GM21360 (cell line): ENCODE results near the gene ARPC2.

Experiments used
- ATAC-seq: cut with Tn5 transposase; IDR thresholded peaks from one replicate; pipeline ENCODE4 v1.9.1; 2021; ENCODE audit warnings: mild to moderate bottlenecking, moderate library complexity; ENCODE audit not compliant: unreplicated experiment

The ARPC2 gene

GRCh38 chr2:218216336-218216673 lies 684 bp upstream of the ARPC2 start:
- ATAC-seq = no peak

GRCh38 chr2:218217360-218218267 lies 625 bp downstream of the ARPC2 start:
- ATAC-seq = peak; percentile 46

- ATAC-seq = peak; percentile 28
Measured at GRCh38 chr2:218218268-218219185, 1.5 kb downstream of the ARPC2 start.

GRCh38 chr2:218219934-218220333 lies 2.9 kb downstream of the ARPC2 start:
- no peak for ATAC-seq

GRCh38 chr2:218221000-218221399 lies 4.0 kb downstream of the ARPC2 start:
- ATAC-seq = no peak

GRCh38 chr2:218223046-218223445 lies 6.1 kb downstream of the ARPC2 start:
- ATAC-seq = no peak

GRCh38 chr2:218224186-218224585 lies 7.2 kb downstream of the ARPC2 start:
- no peak for ATAC-seq

GRCh38 chr2:218226903-218227302 lies 9.9 kb downstream of the ARPC2 start:
- ATAC-seq = no peak

- ATAC-seq = no peak
Measured at GRCh38 chr2:218228366-218229090, 11.5 kb downstream of the ARPC2 start.

GRCh38 chr2:218229239-218229638 lies 12.2 kb downstream of the ARPC2 start:
- peak; percentile 89 for ATAC-seq

GRCh38 chr2:218229851-218230250 lies 12.9 kb downstream of the ARPC2 start:
- no peak for ATAC-seq

- ATAC-seq = no peak
Measured at GRCh38 chr2:218230882-218231281, 13.9 kb downstream of the ARPC2 start.

GRCh38 chr2:218233543-218233942 lies 16.6 kb downstream of the ARPC2 start:
- ATAC-seq = no peak

GRCh38 chr2:218234521-218234920 lies 17.5 kb downstream of the ARPC2 start:
- ATAC-seq = no peak

- no peak for ATAC-seq
Measured at GRCh38 chr2:218235017-218235416, 18.0 kb downstream of the ARPC2 start.

GRCh38 chr2:218236829-218237228 lies 19.8 kb downstream of the ARPC2 start:
- ATAC-seq = no peak

- ATAC-seq = no peak
Measured at GRCh38 chr2:218238887-218239286, 21.9 kb downstream of the ARPC2 start.

- ATAC-seq = no peak
Measured at GRCh38 chr2:218244204-218244603, 27.2 kb downstream of the ARPC2 start.

GRCh38 chr2:218244665-218245064 lies 27.7 kb downstream of the ARPC2 start:
- no peak for ATAC-seq

GRCh38 chr2:218245214-218245613 lies 28.2 kb downstream of the ARPC2 start:
- ATAC-seq = no peak

GRCh38 chr2:218249691-218250090 lies 32.7 kb downstream of the ARPC2 start:
- no peak for ATAC-seq
